D721Med (cell line): ENCODE measurements around the gene IRGC.

Experiments used
- DNase-seq: peaks from one replicate; pipeline ENCODE4 v3.0.0; 2011; ENCODE audit warnings: low spot score; ENCODE audit not compliant: insufficient read length
- FAIRE-seq: peaks from 2 replicates; lab custom pipeline; 2011; peaks lifted over from hg19 to GRCh38; lab: Jason Lieb, UNC
- CTCF ChIP-seq: IDR thresholded peaks from 2 replicates; pipeline ENCODE4 v1.5.1; 2012; ENCODE audit warnings: mild to moderate bottlenecking, control low read depth; ENCODE audit not compliant: insufficient read depth; ENCODE audit errors: missing control alignments

The IRGC gene

GRCh38 chr19:43741075-43741825, 25.4 kb downstream of the IRGC start:
- no peak for FAIRE-seq
- no peak for TF ChIP-seq CTCF
- DNase-seq = no peak

DNA sequence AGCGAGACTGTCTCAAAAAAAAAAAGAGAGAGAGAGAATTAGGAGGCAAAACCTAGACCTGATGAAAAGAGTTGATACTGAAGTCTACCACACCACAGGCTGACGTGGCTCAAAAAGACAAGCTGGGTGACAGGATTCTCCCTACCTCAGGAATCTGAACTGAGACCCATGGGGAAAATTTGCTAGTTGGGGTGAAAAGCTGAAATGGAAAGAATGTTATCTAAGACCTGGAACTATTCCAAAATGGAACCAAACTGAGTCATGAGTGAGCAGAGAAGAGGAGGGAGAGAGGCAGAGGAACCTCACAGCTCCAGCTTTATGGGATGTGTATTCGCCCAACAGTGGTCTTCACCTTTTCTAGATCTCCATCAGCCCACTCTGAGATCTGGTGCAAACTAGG, 27.2 kb downstream of the IRGC start:
- no peak for DNase-seq
- no peak for FAIRE-seq
- no peak for TF ChIP-seq CTCF

DNA sequence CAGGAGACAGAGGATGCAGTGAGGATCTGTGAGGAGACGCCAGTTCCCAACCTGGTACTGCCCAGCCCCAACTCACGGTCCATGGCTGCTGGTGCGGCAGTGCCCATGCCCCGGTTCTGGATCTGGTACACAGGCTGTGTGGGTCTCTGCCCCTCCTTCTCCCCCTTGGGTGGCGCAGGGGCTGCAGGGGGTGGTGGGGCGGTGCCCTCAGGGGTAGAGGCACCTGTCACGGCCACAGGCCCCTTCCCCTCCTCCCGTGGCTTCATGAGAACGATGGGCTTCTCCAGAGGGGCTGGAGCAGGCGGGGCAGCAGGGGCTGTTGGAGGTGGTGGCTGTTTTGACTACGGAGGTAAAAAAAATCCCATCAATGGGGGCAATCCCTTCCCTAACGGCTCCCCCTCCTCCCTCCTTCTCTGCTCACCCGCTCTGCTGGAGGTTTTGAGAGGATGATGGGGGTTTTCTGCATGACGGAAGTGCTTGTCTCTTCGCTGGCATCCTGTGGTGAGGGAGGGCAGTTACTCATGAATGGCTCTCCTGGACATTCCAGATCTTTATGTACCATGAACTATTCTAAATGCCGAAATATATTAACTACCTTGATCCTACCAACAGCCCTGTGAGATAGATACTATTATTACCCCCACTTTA, 31.8 kb downstream of the IRGC start:
- FAIRE-seq = no peak

GRCh38 chr19:43748205-43748594, 32.3 kb downstream of the IRGC start:
- TF ChIP-seq CTCF = no peak
- FAIRE-seq (no peak), DNase-seq (no peak)

More for the DNA sequence above, 31.8 kb downstream of the IRGC start:
- DNase-seq = no peak
- TF ChIP-seq CTCF = no peak

GRCh38 chr19:43748685-43749084, 32.8 kb downstream of the IRGC start:
- FAIRE-seq = no peak
- no peak for TF ChIP-seq CTCF
- DNase-seq = no peak

- no peak for DNase-seq
- no peak for FAIRE-seq
Observed at GRCh38 chr19:43749152-43749551, 33.3 kb downstream of the IRGC start.

More at GRCh38 chr19:43749152-43749551, 33.3 kb downstream of the IRGC start:
- no peak for TF ChIP-seq CTCF
